CD4-positive, alpha-beta T cell treated with Interleukin-15 for 1 hour (primary cell): ENCODE data around the gene ADARB1.

Experiments used
- DNase-seq: peaks from one replicate; pipeline ENCODE4 v3.0.0-alpha.2; 2020

Gene ADARB1

DNA sequence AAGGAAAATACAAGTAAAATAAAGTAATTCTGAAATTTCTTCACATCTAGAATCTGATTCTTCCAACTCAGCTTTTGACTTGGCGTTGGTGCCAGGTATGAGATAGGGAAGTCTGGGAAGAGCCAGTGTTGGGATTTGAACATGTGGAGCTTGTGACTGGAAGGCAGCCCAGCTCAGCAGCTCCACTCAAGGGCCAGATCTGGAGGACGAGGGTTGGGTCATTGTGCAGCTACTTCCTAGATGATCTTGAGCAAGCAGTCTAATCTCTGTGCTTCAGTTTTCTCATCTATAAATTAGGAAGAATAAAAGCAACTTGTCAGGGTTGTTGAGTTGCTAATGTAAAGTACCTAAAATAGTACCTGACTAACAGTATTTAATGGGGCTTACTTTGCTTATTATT is 5.0 kb downstream of the ADARB1 start:
- DNase-seq = no peak

GRCh38 chr21:45080232-45080631 is 5.9 kb downstream of the ADARB1 start:
- no peak for DNase-seq

DNA sequence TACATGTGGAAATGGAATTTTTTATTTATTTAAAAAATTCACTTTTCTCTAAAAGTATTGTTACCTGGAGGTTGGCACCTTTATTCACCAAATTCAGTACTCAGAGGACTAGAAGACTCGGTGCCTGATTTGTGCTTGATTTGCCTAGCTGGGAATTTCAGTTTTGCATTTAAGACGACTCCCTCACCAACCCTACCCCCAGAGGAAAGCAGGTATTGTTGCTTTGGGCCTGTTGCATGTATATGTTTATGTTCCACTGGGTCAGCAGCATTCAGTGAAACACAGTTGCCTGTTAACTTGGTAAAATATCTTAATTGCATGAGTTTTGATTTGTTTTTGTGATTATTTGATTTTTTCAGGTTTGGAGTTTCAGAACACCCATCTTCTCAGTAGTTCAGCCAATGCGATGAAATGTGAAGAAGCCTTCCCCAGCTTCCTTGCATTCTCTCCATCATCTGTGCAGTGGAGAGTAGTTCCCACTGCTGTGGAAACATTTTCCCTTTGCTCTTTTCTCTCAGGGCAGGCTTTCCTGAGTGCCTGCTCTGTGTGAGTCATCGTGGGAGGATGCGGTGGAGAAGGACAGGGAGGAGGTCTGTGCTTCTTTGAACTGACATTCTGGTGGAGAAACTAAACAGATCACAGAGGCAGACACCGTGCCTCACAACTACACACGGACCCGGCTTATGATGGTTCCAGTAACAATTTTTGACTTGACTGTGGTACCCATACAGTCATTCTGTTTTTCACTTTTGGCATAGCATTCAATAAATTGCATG is 6.4 kb downstream of the ADARB1 start:
- DNase-seq = no peak

- no peak for DNase-seq
Observed at GRCh38 chr21:45081636-45082035, 7.3 kb downstream of the ADARB1 start.

GRCh38 chr21:45082736-45083135 is 8.4 kb downstream of the ADARB1 start:
- DNase-seq = no peak

DNA sequence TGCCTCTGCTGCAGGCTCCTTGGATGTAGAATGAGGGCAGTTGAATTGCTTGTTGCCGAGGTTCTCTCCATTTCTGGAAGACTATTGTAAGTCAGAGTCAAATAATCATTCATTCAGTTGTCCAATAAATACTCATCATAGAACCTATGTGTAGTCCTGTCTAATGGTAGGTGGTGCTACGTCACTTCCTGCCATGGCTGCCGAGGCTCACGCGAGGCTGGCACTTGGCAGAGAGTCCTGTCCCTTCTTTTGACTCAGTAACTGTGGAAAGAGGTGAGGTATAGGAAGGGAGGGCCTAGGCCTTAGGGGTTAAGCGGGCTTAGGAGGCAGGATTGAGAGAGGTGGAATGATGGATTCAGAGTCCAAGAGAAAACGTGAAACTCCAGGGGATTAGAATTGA is 9.7 kb downstream of the ADARB1 start:
- no peak for DNase-seq

- no peak for DNase-seq
Observed at GRCh38 chr21:45084881-45085536, 10.6 kb downstream of the ADARB1 start.

- DNase-seq = no peak
Observed at GRCh38 chr21:45085700-45086099, 11.3 kb downstream of the ADARB1 start.

GRCh38 chr21:45086337-45086958 is 12.1 kb downstream of the ADARB1 start:
- no peak for DNase-seq

DNA sequence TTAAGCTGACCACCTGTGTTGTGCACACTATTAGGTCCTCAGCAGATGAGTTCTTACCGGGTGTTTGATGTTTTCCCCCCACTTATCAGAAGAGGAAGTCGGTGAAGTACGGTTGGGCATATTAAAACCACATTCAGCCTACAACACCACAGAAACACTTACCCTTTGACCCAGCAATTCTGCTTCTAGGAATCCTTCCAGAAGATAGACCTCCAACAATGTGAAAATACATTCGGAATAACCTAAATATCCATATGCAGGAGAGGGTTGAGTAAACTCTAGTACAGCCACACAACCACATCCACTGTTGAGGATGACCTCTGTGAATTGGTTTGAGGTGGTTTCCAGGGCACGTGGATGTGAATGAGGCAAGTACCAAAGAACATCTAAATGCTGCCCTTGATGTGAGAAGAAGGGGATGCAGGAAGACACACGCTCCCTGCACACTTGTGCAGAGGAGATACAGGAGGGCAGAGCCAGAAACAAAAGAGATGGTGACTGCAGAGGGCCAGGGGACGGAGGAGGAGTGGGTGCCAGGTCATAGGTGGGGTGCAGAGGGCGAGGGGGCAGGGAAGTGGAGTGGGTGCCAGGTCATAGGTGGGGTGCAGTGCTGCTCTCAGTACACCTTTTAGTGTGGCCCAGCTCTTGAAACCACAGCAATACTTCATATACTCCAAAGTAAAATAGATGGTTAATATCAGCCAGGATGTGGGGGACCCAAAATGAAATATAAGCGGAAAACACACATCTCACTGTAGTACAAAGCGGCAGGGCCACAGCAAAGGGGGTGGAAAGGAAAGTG is 12.8 kb downstream of the ADARB1 start:
- DNase-seq = no peak

DNA sequence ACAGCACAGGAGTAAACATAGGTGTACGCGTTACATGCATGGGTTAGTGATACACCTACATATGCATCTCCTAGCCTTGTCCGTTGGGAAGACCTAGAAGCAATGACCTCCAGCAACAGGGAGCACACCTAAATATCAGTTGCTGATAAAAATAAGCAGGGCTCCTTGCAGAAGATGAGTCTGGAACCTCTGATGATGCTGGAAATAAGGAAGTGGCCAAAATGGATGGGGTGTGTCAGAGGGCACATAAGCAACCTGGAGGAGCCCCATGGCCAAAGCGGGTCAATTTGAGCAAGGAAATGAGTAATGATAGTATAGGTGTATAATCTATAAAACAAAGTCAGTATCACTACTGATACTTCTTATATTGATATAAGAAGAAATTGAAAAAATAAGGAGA is 13.7 kb downstream of the ADARB1 start:
- DNase-seq = no peak

GRCh38 chr21:45088729-45089128 is 14.3 kb downstream of the ADARB1 start:
- DNase-seq = no peak

GRCh38 chr21:45089964-45090363 is 15.6 kb downstream of the ADARB1 start:
- DNase-seq = no peak

DNA sequence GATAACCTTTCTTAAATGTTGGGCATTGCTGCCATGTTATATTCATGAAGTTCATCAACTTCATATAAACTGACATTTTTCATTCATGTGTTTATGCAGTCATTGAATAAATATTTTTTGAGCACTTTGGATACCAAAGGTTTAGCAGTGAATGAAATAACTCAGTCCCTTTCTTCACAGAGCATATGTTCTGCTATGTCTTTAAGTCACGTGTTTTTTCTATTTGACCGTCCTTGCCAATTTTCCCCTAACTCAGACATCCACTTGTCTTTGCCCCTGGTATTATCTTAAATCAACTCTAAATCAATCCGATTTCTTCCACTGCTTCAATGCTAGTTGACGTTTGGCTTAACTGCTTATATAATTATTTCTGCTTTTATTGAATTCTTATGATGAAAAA is 16.6 kb downstream of the ADARB1 start:
- DNase-seq = no peak

DNA sequence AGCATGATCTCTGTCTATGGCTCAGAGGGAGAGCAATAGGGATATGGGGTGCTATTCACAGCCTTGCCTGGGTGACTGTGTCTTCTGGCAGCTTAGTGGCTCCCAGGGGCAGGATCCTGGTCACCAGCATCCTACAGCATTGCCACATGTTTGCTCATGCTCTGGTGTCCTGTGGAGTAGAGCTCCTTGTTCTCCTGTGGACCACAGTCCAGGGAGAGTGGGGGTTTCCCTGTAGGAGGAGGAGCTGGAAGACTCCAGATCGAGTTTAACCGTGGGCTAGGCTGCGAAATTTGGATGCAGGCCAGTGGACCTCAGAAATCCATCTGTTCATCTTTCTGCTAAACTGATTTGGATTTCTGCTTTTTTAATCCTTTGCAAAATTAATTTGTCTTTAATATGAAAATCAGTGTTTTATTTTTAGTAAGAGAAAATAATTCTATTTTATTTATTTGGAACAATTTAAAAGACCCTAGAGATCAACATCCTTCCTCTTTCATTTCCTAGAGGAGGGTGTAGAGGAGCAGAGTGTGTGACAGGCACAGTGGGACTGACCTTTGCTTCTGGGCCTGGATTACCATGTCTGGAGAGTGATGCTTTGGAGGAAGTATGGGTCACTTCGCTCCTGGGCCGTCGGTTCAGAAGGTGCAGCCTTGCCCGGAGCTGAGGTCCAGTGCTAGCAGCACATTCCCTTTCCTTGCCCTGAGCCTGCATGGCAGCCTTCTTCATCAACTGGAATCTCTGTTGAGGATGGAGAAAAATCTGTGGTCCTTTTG is 17.4 kb downstream of the ADARB1 start:
- DNase-seq = no peak

GRCh38 chr21:45093035-45093532 is 18.7 kb downstream of the ADARB1 start:
- DNase-seq = no peak

- no peak for DNase-seq
Observed at GRCh38 chr21:45094412-45094811, 20.0 kb downstream of the ADARB1 start.

- no peak for DNase-seq
Observed at GRCh38 chr21:45095505-45095904, 21.1 kb downstream of the ADARB1 start.

DNA sequence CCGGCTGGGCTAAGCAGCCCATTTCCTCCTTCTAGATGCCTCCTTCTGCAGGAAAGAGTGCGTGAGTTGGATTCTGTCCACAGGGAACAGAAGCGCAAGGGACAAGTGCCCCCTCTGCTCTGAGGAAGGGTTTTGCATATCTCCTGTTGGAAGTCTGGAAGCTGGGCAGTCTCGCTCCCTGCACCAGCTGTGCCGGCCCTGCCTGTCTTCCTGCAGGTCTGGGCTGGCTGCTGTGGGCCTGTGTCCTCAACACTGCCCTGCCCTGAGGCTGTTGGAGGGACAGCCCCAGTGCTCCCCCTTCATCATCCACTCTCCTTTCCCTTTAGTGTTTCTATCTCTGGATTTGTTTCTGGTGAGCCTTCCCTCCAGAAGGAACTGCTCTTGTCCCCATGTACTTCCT is 21.8 kb downstream of the ADARB1 start:
- DNase-seq = no peak

DNA sequence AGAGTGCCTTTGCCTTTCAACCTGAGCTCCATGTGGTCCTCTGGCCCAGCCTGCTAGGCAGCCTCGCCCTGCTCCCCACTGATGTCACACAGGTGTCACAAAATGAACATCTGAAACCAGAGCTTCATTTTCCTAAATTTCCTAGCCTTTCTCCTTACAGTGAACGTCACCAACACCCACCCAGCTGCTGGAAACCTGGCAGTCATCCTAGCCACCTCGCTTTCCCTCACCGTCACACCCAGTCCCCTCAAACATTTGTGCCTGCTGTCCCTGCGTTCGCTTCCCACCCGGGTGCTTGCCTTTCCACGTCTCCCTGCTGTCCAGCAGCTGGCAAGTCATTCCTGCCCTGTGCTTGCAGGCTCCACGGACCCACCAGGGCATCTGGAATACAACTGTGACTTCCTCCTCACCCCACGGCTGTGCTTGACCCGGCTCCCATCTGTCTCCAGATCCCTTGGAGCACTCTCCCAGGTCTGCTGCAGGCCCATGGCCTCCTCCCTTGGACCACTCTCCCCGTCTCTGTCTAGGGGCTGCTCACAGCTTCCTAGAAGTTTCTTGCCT is 23.5 kb downstream of the ADARB1 start:
- DNase-seq = no peak

GRCh38 chr21:45098867-45099266 is 24.5 kb downstream of the ADARB1 start:
- no peak for DNase-seq

GRCh38 chr21:45099571-45099970 is 25.2 kb downstream of the ADARB1 start:
- DNase-seq = no peak
